ENCODE data around the gene KIF3A.

DNA sequence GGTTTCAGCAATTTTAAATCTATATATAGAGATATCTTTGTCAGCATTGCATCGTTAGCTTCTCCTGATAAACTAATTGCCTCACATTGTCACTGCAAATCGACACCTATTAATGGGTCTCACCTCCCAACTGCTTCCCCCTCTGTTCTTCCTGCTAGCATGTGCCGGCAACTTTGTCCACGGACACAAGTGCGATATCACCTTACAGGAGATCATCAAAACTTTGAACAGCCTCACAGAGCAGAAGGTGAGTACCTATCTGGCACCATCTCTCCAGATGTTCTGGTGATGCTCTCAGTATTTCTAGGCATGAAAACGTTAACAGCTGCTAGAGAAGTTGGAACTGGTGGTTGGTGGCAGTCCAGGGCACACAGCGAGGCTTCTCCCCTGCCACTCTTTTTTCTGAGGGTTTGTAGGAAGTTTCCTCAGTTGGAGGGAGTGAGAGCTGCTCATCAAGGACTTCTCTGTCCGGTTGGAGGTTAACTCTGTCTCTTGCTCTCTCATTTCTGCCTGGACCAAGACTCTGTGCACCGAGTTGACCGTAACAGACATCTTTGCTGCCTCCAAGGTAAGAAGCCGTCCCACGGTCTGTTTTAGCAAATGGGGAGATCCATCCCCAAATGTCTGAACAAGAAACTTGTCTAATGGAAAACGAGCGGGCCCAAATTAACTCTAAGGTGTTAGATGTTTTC, 63.3 kb downstream of the KIF3A start, which contains the start of gene IL4:
- TF ChIP-seq, protein P1, sequence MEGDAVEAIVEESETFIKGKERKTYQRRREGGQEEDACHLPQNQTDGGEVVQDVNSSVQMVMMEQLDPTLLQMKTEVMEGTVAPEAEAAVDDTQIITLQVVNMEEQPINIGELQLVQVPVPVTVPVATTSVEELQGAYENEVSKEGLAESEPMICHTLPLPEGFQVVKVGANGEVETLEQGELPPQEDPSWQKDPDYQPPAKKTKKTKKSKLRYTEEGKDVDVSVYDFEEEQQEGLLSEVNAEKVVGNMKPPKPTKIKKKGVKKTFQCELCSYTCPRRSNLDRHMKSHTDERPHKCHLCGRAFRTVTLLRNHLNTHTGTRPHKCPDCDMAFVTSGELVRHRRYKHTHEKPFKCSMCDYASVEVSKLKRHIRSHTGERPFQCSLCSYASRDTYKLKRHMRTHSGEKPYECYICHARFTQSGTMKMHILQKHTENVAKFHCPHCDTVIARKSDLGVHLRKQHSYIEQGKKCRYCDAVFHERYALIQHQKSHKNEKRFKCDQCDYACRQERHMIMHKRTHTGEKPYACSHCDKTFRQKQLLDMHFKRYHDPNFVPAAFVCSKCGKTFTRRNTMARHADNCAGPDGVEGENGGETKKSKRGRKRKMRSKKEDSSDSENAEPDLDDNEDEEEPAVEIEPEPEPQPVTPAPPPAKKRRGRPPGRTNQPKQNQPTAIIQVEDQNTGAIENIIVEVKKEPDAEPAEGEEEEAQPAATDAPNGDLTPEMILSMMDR (IDR thresholded peaks at IDR 0.05; ENCODE audit: borderline replicate concordance, extremely low read depth, low read length, poor library complexity, severe bottlenecking): no peak
- TF ChIP-seq EZH2 (IDR thresholded peaks at IDR 0.05; ENCODE audit: borderline replicate concordance, low read depth, low read length, severe bottlenecking): no peak
